Measurements from ENCODE around the gene GRK5. TPM values are rescaled to one million over a fixed set of nuclear protein-coding genes. Genes with fewer than 3 reads are reported as not detected.

Gene GRK5
- total and polyA plus RNA-seq, 9 of the 15 experiments (the other 6 are each of a cell fraction or from before 2014, with no cell fraction given): 0.46 to 0.83 (median 0.67) TPM; not detected in 2

DNA sequence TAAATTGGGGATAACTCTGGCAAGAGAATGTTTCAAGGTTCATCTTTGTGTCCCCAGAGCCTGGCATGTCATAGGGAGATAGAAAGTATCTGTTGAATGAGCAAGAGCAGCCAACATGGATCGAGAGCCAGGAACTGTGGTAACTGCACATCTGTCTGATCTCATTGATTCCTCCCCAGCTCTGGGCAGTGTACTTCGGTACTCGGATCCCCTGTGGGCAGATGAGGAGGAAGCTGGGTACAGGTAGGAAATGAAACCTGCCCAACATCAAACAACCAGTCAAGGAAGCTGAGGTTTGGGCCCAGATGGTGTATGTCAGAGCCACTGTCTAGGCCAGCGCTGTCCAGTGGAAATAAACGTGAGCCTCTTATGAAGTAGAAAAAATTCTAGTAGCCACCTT lies 76.4 kb downstream of the GRK5 start:
- POLR2A ChIA-PET: no interaction called here
- H3K9ac ChIP-seq (ENCODE audit: insufficient read depth in 1 of 2, low read depth in 2 of 2, low read length in 2 of 2): no peak overlapping the region
- no peak overlapping the region for H2AFZ ChIP-seq (ENCODE audit: low read depth, low read length)
- ATAC-seq: no peak
- no peak overlapping the region for H3K4me2 ChIP-seq (ENCODE audit: insufficient read depth, low read length)
- H3K79me2 ChIP-seq (ENCODE audit: control insufficient read depth, insufficient read depth, low read length): no peaks in the 10 kb centered on the region
- 0 out of 5 replicates have a peak, but pooled peaks cover 0 to 4% of the 10 kb centered on the region in 2 experiments for H3K27me3 ChIP-seq (ENCODE audit: control insufficient read depth in 2 of 2, insufficient read depth in 2 of 2, low read length in 2 of 2)
- no peaks in the 10 kb centered on the region for H3K36me3 ChIP-seq (ENCODE audit: control insufficient read depth, insufficient read depth, low read length)
- H3K4me1 ChIP-seq (replicated peaks in 1 of 2; ENCODE audit: control insufficient read depth in 2 of 2, insufficient read depth in 2 of 2, low read length in 2 of 2): peaks cover 4 to 9% of the 10 kb centered on the region in 2 experiments; a peak in 4 of 5 replicates
- WGBS (ENCODE audit: insufficient coverage, low coverage, missing lambda C conversion rate): 37% methylated on average over 5 of the region's 5 CpGs
- no peak overlapping the region for H3K27ac ChIP-seq (ENCODE audit: extremely low read depth, low read depth, low read length)
- H3K9me1 ChIP-seq (ENCODE audit: control insufficient read depth, insufficient read depth, low read length): no peaks in the 10 kb centered on the region
- TF ChIP-seq NEUROD1 (IDR thresholded peaks at IDR 0.05; ENCODE audit: borderline replicate concordance, low read depth, low read length, partially characterized antibody): no peak
- TF ChIP-seq LCOR (CRISPR knock-in tag; IDR thresholded peaks at IDR 0.05): no peak
- no peak for TF ChIP-seq ETS2 (tag; IDR thresholded peaks at IDR 0.05; ENCODE audit: borderline replicate concordance, poor library complexity, severe bottlenecking)
- no peak for TF ChIP-seq POLR2A (conservative IDR thresholded peaks at IDR 0.05)
- no peak for TF ChIP-seq NONO (IDR thresholded peaks at IDR 0.05; ENCODE audit: low read depth in 2 of 2, low read length in 1 of 2)
- TF ChIP-seq WHSC1 (IDR thresholded peaks at IDR 0.05; ENCODE audit: low read length): no peak
- TF ChIP-seq DACH1 (IDR thresholded peaks at IDR 0.05; ENCODE audit: partially characterized antibody): no peak
- no peak for TF ChIP-seq PML (IDR thresholded peaks at IDR 0.05; ENCODE audit: low read length)
- no peak for TF ChIP-seq FOXK1 (CRISPR knock-in tag; IDR thresholded peaks at IDR 0.05; ENCODE audit: borderline replicate concordance)
- TF ChIP-seq, protein P1, sequence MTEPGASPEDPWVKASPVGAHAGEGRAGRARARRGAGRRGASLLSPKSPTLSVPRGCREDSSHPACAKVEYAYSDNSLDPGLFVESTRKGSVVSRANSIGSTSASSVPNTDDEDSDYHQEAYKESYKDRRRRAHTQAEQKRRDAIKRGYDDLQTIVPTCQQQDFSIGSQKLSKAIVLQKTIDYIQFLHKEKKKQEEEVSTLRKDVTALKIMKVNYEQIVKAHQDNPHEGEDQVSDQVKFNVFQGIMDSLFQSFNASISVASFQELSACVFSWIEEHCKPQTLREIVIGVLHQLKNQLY (CRISPR knock-in tag; conservative IDR thresholded peaks at IDR 0.05): no peak
- TF ChIP-seq NFRKB (IDR thresholded peaks at IDR 0.05; ENCODE audit: low read depth): no peak
- no peak for TF ChIP-seq ZNF354B (CRISPR knock-in tag; IDR thresholded peaks at IDR 0.05)
- TF ChIP-seq, protein P2, sequence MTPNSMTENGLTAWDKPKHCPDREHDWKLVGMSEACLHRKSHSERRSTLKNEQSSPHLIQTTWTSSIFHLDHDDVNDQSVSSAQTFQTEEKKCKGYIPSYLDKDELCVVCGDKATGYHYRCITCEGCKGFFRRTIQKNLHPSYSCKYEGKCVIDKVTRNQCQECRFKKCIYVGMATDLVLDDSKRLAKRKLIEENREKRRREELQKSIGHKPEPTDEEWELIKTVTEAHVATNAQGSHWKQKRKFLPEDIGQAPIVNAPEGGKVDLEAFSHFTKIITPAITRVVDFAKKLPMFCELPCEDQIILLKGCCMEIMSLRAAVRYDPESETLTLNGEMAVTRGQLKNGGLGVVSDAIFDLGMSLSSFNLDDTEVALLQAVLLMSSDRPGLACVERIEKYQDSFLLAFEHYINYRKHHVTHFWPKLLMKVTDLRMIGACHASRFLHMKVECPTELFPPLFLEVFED (CRISPR knock-in tag; conservative IDR thresholded peaks at IDR 0.05): no peak
- intact Hi-C loops (cut with micrococcal nuclease): no loop called here
- CTCF ChIA-PET (ENCODE audit: low intra/inter-chr PET ratio): no interaction called here
- no peaks in the 10 kb centered on the region for H3K9me3 ChIP-seq (replicated peaks; ENCODE audit: control insufficient read depth, insufficient read depth, low read depth, low read length)
- no TSS peak for BruUV-seq (replicated peaks)
- FAIRE-seq: no peak
- no peak for DNase-seq (ENCODE audit: extremely low read depth in 1 of 4, low spot score in 3 of 4)
- no peaks in the 10 kb centered on the region for H4K20me1 ChIP-seq (replicated peaks; ENCODE audit: control insufficient read depth, insufficient read depth, low read length)
- in situ Hi-C loops (cut with MboI): no loop called here
- H3K4me3 ChIP-seq: no peak overlapping the region

All from K562 (cell line).